Measurements from ENCODE around the gene CD79A. TPM values are rescaled to one million over a fixed set of nuclear protein-coding genes. Genes with fewer than 3 reads are reported as not detected.

Gene CD79A
- total RNA-seq, 1 experiment from 2014 or later: not detected

- peak; percentile 97 for DNase-seq (ENCODE audit: low read depth)
These were observed 7.0 kb downstream of the CD79A start for GRCh38 chr19:41883821-41884733.

GRCh38 chr19:41886761-41887710 is 10.0 kb downstream of the CD79A start:
- no peak for DNase-seq (ENCODE audit: low read depth)

DNA sequence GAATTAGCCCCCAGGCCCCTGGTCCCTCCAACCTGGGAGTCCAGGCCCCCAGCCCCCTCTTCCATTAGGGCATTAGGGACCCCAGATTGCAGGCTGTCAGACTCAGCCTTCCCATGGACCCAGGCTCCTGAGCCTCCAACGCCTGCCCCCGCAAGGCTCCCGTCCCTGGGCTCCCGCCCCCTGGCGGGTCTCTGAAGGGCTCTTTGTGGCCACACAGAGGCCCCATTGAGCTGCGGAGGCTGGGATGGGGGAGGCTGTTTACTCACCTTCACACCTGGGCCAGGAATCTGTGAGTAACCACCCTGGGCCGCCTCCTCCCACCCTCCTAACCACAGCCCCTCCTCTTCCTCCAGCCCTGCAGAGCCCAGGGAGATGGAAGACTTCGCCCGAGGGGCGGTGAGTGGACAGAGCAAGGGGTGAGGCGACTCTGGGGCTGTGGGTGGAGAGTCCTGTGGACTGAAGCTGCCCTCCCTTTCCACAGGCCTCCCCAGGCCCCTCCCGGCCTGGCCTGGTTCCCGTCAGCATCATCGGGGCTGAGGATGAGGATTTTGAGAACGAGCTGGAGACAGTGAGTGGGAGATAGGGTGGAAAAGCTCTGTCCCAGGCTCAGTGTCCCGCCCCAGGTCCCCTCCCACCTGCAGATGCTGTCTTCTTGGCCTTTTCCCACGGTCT is 10.8 kb downstream of the CD79A start:
- peak; percentile 81 for DNase-seq (ENCODE audit: low read depth)

GRCh38 chr19:41888926-41889325 is 11.8 kb downstream of the CD79A start:
- DNase-seq (ENCODE audit: low read depth): no peak

- DNase-seq (ENCODE audit: low read depth): no peak
These were observed 12.8 kb downstream of the CD79A start for GRCh38 chr19:41889896-41890295.

GRCh38 chr19:41890936-41891335 is 13.9 kb downstream of the CD79A start:
- DNase-seq (ENCODE audit: low read depth): no peak

GRCh38 chr19:41892173-41892902 is 15.3 kb downstream of the CD79A start:
- DNase-seq (ENCODE audit: low read depth): no peak

DNA sequence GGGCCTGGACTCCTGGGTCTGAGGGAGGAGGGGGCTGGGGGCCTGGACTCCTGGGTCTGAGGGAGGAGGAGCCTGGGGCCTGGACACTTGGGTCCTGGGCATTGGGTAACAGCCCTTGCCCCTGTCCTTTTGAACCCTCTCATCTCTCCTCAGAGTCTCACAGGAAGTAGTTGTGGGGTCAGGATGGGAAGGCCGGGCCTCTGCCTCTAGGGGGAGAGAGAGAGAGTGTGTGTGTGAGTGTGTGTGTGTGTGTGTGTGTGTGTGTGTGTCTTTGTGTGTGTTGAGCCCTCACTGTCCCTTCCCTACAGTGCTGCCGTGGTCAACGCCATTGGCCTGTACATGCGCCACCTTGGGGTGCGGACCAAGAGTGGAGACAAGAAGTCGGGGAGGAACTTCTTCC is 16.8 kb downstream of the CD79A start:
- DNase-seq (ENCODE audit: low read depth): peak; percentile 32

- no peak for DNase-seq (ENCODE audit: low read depth)
These were observed 17.3 kb downstream of the CD79A start for GRCh38 chr19:41894350-41894749.

DNA sequence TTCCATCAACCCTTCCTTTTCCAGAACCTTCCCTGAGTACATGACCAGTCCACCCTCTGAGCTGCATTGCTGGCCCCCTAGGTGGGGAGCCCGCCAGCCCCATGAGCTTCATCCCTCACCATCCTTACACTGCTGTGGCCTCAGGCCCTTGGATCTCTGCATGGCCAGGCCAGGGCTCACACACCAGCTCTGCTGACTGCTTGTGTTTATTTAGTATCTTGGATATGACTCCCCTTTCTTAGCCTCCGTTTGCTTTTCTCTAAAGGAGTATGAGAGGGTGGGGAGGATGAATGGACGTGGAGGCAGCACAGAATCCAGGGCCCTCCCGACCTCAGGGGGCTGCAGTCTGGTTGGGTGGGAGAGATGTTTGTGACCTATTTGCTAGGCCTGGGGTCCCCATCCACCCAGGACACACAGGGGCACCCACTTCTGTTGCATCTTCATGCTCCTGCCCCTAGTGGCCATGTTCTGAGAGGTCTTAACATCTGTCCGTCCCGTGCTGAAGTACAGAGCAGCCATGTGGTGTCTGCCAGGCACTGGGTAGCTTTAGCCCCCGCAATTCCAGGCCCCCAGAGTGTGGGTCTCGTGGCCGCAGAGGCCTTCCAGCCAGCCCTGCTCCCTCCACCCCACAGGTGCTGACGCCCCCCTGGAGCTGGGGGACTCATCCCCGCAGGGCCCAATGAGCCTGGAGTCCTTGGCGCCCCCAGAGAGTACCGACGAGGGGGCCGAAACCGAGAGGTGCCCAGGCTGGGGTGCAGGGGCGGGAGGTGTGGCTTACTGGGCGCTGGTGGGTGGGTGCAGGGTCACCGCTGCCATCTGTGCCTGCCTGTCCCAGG is 18.9 kb downstream of the CD79A start:
- DNase-seq (ENCODE audit: low read depth): no peak

GRCh38 chr19:41896581-41896942 is 19.5 kb downstream of the CD79A start:
- DNase-seq (ENCODE audit: low read depth): no peak

DNA sequence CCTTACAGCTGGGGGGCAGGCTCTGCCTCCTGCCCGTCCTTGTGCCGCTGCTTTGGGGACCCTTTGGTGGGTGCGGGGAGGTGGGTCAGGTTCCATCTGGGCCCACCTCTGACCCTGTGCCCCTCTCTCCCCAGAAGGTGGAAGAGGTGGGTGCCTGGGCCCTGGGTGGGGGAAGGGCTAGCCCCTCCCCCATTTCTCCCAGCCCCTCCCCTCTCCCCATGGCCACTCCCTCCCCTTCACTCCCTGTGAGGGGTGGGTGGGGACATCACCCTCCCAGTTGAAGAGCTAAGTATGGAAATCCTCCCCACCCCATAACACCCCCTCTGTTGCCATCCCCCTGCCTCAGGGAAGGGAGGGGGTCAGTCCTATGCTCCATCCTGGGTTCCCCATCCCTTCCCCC is 20.1 kb downstream of the CD79A start:
- DNase-seq (ENCODE audit: low read depth): no peak

DNA sequence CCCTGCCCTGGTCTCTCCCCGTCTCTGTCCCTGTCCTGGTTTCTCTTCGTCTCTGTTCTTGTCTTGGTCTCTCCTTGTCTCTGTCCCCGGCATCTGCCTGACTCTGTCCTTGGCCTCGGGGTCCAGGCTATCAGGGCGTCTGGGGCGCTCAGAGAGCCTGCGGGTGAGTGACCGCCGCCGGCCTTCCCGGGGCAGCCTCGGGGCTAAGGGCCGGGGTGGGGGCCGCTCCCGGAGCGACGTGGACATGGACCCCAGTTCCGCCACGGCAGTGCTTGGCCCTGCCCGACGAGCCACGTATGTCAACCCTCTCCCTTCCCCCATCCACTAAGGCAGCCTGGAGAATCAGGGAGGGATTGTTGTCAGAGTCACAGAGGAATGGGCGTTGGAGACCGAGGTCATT is 20.7 kb downstream of the CD79A start:
- DNase-seq (ENCODE audit: low read depth): no peak

GRCh38 chr19:41898235-41898634 is 21.2 kb downstream of the CD79A start:
- DNase-seq (ENCODE audit: low read depth): no peak

GRCh38 chr19:41901707-41902360 is 24.8 kb downstream of the CD79A start:
- DNase-seq (ENCODE audit: low read depth): no peak

DNA sequence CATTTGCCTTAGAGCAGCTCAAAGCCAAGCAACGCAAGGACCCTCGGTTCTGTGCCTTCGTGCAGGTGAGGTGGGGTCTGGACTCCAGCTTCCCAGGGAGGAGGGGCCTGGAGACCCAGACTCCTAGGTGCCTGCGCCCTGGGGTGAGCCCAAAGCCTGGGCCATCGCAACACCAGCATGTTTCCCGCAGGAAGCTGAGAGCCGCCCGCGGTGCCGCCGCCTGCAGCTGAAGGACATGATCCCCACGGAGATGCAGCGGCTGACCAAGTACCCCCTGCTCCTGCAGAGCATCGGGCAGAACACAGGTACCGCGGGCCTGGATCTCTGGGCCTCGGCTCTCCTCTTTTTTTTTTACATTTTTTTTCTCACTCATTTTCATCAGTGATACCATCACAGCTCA is 25.5 kb downstream of the CD79A start:
- no peak for DNase-seq (ENCODE audit: low read depth)

DNA sequence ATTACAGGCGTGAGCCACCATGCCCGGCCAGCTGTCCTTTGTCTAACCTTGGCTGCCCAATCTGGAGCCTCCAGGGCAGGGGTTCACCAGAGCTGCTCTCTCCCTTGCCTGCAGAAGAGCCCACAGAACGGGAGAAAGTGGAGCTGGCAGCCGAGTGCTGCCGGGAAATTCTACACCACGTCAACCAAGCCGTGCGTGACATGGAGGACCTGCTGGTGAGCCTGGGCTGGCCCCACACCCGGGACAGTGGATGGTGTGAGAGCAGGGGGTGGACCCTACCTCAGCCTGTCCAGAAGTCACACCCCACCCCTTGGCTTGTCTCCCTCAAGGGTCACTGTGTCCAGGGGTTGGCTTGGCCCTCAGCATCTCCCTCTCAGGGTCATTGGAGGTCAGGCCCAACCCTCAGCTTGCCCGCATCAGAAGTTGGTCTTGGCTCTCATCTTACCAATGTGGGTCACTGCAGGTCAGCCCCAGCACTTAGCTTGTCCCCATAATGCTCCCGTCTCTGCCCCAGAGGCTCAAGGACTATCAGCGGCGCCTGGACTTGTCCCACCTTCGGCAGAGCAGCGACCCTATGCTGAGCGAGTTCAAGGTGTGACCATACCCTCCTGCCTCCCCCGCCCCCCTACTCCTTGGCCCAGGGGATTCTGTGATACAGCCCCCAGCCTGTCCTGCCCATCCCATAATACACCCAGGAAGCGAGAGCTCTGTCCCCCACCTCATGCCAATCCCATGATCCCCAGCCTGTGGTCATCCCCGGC is 26.3 kb downstream of the CD79A start:
- no peak for DNase-seq (ENCODE audit: low read depth)

- no peak for DNase-seq (ENCODE audit: low read depth)
These were observed 27.2 kb downstream of the CD79A start for GRCh38 chr19:41904118-41904870.

Data from RPMI7951 (cell line).